Endothelial cell (in vitro differentiated cells): ENCODE data around the gene CYP2A6. TPM values are rescaled to one million over a fixed set of nuclear protein-coding genes. Genes with fewer than 3 reads are reported as not detected.

Source experiments
- DNase-seq: peaks from one replicate; pipeline ENCODE4 v3.0.0; 2021; ENCODE audit warnings: low spot score
- H3K27ac Mint-ChIP-seq: one replicate; pipeline ENCODE4 v1.8.0; 2021; ENCODE audit warnings: mixed read lengths, inconsistent platforms; ENCODE audit not compliant: unreplicated experiment
- H3K27me3 Mint-ChIP-seq: one replicate; pipeline ENCODE4 v1.8.0; 2021; ENCODE audit warnings: mild to moderate bottlenecking, moderate library complexity, mixed read lengths, inconsistent platforms; ENCODE audit not compliant: unreplicated experiment
- H3K36me3 Mint-ChIP-seq: one replicate; pipeline ENCODE4 v1.8.0; 2021; ENCODE audit warnings: mild to moderate bottlenecking, low read depth, mixed read lengths, inconsistent platforms; ENCODE audit not compliant: unreplicated experiment
- H3K4me1 Mint-ChIP-seq: one replicate; pipeline ENCODE4 v1.8.0; 2021; ENCODE audit warnings: mild to moderate bottlenecking, mixed read lengths, inconsistent platforms; ENCODE audit not compliant: unreplicated experiment
- H3K4me3 Mint-ChIP-seq: one replicate; pipeline ENCODE4 v1.8.0; 2021; ENCODE audit warnings: mild to moderate bottlenecking, mixed read lengths, inconsistent platforms; ENCODE audit not compliant: unreplicated experiment
- H3K9me3 Mint-ChIP-seq: one replicate; pipeline ENCODE4 v1.8.0; 2021; ENCODE audit warnings: mixed read lengths, inconsistent platforms; ENCODE audit not compliant: unreplicated experiment
- total RNA-seq: library from RNA; stranded (reverse); fragmentation: NEBNext Ultra II Directional; extraction: Animal tissue kit (Norgen Biotek cat#: 25700); gene quantifications from one replicate; pipeline ENCODE4 v1.2.1, GENCODE V29; 2021; ENCODE audit not compliant: unreplicated experiment
- TF ChIP-seq, protein P1 (sequence below): fragments of 200-600 bp; sonication (generic); IDR thresholded peaks from one replicate; pipeline ENCODE4 v1.5.0; 2021; ENCODE audit warnings: antibody characterized with exemption; ENCODE audit not compliant: unreplicated experiment

The CYP2A6 gene
- total RNA-seq, 1 donor from 2014 or later: not detected

DNA sequence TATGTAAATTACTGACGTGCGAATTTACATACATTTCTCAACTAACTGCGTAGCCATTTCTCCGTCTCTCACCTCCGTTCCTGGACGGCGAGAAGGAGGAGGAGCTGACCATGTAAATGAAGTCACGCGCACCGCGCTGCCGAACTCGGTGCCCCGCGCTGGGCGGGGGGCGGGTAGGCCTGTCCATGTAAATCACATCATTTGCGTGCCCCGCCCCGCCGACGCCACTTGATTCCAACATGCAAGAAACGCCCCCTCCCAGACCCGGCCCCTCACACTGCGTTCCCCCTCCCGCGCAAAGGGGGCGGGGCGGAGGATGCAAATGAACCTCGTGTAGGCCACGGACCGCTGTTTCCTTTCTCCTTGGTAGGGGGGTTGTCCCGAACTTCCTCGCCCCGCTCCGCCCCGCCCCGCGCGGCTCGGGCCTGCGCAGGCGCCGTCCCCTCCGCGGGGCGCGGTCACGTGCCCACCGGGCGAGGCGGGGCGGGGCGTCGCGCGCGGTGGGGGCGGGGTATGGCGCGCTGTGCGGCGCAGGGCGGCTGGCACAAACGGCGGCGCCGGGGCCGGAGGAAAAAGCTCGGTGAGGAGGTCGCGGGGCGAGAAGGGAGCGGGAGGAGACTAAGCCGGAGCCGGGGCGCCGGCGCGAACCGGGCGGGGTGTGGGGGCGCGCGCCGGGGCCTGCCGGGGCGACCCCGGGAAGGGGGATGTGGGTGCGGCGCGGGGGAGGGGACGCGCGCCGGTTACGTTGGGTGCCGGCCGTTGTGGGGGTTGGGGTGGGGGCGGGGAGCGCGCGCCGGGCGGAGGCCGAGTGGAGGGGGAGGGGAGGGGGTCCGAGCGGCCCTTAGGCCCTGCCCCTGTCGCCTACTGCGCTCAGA lies 51.3 kb downstream of the CYP2A6 start, which contains the start of gene EGLN2:
EGLN2 (plus strand) TSS at position 509 of the 875 bp plus-strand sequence. CDS start 1,382 bp downstream, outside the sequence.
- peaks cover 26% of the 10 kb centered on the region for H3K36me3 Mint-ChIP-seq
- peak; percentile 100 for DNase-seq
- TF ChIP-seq, protein P1, sequence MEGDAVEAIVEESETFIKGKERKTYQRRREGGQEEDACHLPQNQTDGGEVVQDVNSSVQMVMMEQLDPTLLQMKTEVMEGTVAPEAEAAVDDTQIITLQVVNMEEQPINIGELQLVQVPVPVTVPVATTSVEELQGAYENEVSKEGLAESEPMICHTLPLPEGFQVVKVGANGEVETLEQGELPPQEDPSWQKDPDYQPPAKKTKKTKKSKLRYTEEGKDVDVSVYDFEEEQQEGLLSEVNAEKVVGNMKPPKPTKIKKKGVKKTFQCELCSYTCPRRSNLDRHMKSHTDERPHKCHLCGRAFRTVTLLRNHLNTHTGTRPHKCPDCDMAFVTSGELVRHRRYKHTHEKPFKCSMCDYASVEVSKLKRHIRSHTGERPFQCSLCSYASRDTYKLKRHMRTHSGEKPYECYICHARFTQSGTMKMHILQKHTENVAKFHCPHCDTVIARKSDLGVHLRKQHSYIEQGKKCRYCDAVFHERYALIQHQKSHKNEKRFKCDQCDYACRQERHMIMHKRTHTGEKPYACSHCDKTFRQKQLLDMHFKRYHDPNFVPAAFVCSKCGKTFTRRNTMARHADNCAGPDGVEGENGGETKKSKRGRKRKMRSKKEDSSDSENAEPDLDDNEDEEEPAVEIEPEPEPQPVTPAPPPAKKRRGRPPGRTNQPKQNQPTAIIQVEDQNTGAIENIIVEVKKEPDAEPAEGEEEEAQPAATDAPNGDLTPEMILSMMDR: no peak
- peaks cover 41% of the 10 kb centered on the region for H3K4me1 Mint-ChIP-seq
- H3K27me3 Mint-ChIP-seq: peaks cover 11% of the 10 kb centered on the region
- peak within 1 kb of the TSS; percentile 99 for H3K4me3 Mint-ChIP-seq
- H3K27ac Mint-ChIP-seq: peak within 1 kb of the TSS; percentile 97
- no peaks in the 10 kb centered on the region for H3K9me3 Mint-ChIP-seq

DNA sequence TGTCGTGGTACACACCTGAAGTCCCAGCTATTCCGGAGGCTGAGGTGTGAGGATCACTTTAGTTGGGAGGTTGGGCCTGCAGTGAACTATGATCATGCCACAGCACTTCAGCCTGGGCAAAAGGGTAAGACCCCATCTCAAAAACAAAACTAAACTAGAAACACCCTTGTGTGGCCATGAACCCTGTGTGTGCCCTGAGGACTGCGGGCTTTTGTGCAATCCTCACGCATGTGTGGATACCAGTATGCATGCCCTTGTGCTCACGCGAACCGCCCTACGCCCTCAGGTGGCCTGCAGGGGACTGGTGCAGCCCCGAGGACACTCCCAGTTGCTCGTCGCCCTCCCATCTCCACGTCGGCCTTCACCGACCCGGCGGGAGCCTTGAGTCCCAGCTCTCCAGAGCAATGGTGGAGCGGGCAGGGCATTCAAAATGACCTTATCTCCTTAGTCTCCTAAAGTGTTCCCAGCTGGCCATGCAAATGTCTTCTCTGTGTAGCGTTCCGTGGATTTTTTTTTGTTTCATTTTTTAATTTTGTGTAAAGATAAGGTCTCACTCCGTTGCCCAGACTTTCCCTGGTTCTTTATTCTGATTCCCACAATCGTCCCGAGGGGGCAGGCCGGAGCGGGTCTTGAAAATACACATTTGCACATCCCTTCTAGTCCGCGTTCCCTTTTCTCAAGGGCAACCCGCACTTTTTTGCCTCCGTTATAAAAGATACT lies 52.1 kb downstream of the CYP2A6 start:
- Mint-ChIP-seq H3K9me3 (no peaks in the 10 kb centered on the region), H3K27ac (peak overlapping the region; percentile 88), H3K36me3 (peaks cover 20% of the 10 kb centered on the region), H3K4me3 (peak overlapping the region; percentile 95), H3K4me1 (peaks cover 33% of the 10 kb centered on the region), H3K27me3 (peaks cover 11% of the 10 kb centered on the region)
- TF ChIP-seq, protein P1: no peak
- DNase-seq: peak; percentile 69

DNA sequence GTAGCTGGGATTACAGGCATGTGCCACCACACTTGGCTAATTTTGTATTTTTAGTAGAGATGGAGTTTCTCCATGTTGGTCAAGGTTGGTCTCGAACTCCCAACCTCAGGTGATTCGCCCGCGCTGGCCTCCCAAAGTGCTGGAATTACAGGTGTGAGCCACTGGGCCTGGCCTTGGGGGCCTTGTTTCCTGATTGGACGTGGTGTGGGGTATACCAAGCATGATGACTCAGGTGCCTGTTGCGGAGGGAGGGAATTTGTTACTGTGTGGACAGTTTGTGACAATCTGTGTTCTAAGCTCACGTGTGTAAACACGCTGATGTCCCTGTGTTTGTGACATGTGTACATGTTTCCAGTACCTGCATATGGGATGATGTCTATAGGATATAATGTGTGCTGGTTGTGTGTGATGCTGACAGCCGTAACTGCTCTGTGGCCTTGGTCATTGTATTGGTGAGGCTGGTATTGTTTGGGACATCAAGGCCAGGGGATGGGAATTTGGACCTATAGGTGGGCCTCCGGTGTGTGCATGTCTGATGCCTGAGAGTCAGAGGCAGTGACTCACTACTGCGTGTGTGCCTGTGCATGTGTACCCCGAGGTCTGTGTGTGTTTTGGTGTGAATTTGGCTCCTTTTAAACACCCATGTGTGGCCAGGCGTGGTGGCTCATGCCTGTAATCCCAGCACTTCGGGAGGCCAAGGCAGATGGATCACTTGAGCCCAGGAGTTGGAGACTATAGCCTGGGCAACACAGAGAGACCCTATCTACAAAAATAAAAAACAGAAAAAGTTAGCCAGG lies 52.9 kb downstream of the CYP2A6 start:
- H3K27me3 Mint-ChIP-seq: peaks cover 9% of the 10 kb centered on the region
- H3K4me1 Mint-ChIP-seq: peaks cover 26% of the 10 kb centered on the region
- no peak for DNase-seq
- H3K36me3 Mint-ChIP-seq: peaks cover 17% of the 10 kb centered on the region
- peak overlapping the region; percentile 70 for H3K27ac Mint-ChIP-seq
- H3K4me3 Mint-ChIP-seq: peak overlapping the region; percentile 84
- TF ChIP-seq, protein P1: no peak
- no peaks in the 10 kb centered on the region for H3K9me3 Mint-ChIP-seq

Other genes with a start within 250 kb of the CYP2A6 start
- 175 TPM for gene LTBP4, start 249.1 kb downstream of the CYP2A6 start, total RNA-seq
- gene NUMBL, start 159.8 kb downstream of the CYP2A6 start, total RNA-seq: 10.0 TPM
- gene COQ8B, start 133.6 kb downstream of the CYP2A6 start, total RNA-seq: 26.4 TPM
- gene ITPKC, start 133.3 kb downstream of the CYP2A6 start, total RNA-seq: 12.1 TPM
- 24.6 TPM for gene ACTMAP, start 100.0 kb downstream of the CYP2A6 start, total RNA-seq
- gene SNRPA, start 99.2 kb downstream of the CYP2A6 start, total RNA-seq: 101 TPM
- not detected for gene MIA, start 74.9 kb downstream of the CYP2A6 start, total RNA-seq
- 29.2 TPM for gene RAB4B, start 72.2 kb downstream of the CYP2A6 start, total RNA-seq
- 146 TPM for gene EGLN2, start 51.3 kb downstream of the CYP2A6 start, total RNA-seq
- gene CYP2A7, start 31.8 kb upstream of the CYP2A6 start, total RNA-seq: not detected
- gene CYP2B6, start 140.8 kb upstream of the CYP2A6 start, total RNA-seq: not detected
- not detected for gene CYP2A13, start 238.0 kb upstream of the CYP2A6 start, total RNA-seq